Measurements from ENCODE around the gene STK32B.

GRCh38 chr4:5125321-5125720, 74.0 kb downstream of the STK32B start:
- TF ChIP-seq ZNF521 (tag by site-specific recombination; IDR thresholded peaks at IDR 0.05) (no peak), ZNF610 (tag by site-specific recombination; IDR thresholded peaks at IDR 0.05; ENCODE audit: borderline replicate concordance) (no peak), CTCF (tag by site-specific recombination; IDR thresholded peaks at IDR 0.05) (no peak), MYNN (tag by site-specific recombination; IDR thresholded peaks at IDR 0.05; ENCODE audit: borderline replicate concordance) (no peak), TRIM28 (IDR thresholded peaks at IDR 0.05; ENCODE audit: borderline replicate concordance, low read length) (no peak), ZNF501 (tag by site-specific recombination; IDR thresholded peaks at IDR 0.05) (no peak), KLF10 (tag by site-specific recombination; IDR thresholded peaks at IDR 0.05) (no peak), HOXA7 (CRISPR knock-in tag; IDR thresholded peaks at IDR 0.05; ENCODE audit: borderline replicate concordance) (no peak), ZNF423 (tag by site-specific recombination; IDR thresholded peaks at IDR 0.05) (no peak), ZNF16 (tag by site-specific recombination; IDR thresholded peaks at IDR 0.05; ENCODE audit: low read depth) (no peak), YY2 (tag by site-specific recombination; IDR thresholded peaks at IDR 0.05) (no peak), PRDM10 (tag by site-specific recombination; IDR thresholded peaks at IDR 0.05) (no peak), ZBTB1 (tag by site-specific recombination; IDR thresholded peaks at IDR 0.05) (no peak), ZBTB11 (tag by site-specific recombination; conservative IDR thresholded peaks at IDR 0.05; ENCODE audit: low read depth) (no peak)

All from HEK293 (cell line).